Neural crest cell (in vitro differentiated cells): ENCODE measurements around the gene UNC13C. TPM values are rescaled to one million over a fixed set of nuclear protein-coding genes. Genes with fewer than 3 reads are reported as not detected.

Source experiments
- DNase-seq: peaks from one replicate; pipeline ENCODE4 v3.0.0; 2021; ENCODE audit warnings: low read depth, mixed read lengths, low spot score
- H3K27ac Mint-ChIP-seq: one replicate; pipeline ENCODE4 v1.8.0; 2021; ENCODE audit warnings: mild to moderate bottlenecking, mixed read lengths; ENCODE audit not compliant: unreplicated experiment
- H3K27me3 Mint-ChIP-seq: 2 replicates; pipeline ENCODE4 v1.8.0; 2021; ENCODE audit warnings: low read depth, mild to moderate bottlenecking, mixed read lengths
- H3K36me3 Mint-ChIP-seq: 2 replicates; pipeline ENCODE4 v1.8.0; 2021; ENCODE audit warnings: low read depth, mild to moderate bottlenecking, mixed read lengths
- H3K4me1 Mint-ChIP-seq: 2 replicates; pipeline ENCODE4 v1.8.0; 2021; ENCODE audit warnings: mixed read lengths
- H3K4me3 Mint-ChIP-seq: one replicate; pipeline ENCODE4 v1.8.0; 2021; ENCODE audit warnings: mild to moderate bottlenecking, mixed read lengths
- H3K9me3 Mint-ChIP-seq: 2 replicates; pipeline ENCODE4 v1.8.0; 2021; ENCODE audit warnings: mixed read lengths
- total RNA-seq: library from RNA; stranded (reverse); gene quantifications from 2 replicates; pipeline ENCODE4 v1.2.1, GENCODE V29; 2021
- TF ChIP-seq, protein P1 (sequence below): fragments of 200-600 bp; sonication (generic); conservative IDR thresholded peaks from 2 replicates; pipeline ENCODE4 v1.5.0; 2021; ENCODE audit warnings: antibody characterized with exemption, mild to moderate bottlenecking

The UNC13C gene
- total RNA-seq, 1 donor from 2014 or later, result 1.5 TPM

DNA sequence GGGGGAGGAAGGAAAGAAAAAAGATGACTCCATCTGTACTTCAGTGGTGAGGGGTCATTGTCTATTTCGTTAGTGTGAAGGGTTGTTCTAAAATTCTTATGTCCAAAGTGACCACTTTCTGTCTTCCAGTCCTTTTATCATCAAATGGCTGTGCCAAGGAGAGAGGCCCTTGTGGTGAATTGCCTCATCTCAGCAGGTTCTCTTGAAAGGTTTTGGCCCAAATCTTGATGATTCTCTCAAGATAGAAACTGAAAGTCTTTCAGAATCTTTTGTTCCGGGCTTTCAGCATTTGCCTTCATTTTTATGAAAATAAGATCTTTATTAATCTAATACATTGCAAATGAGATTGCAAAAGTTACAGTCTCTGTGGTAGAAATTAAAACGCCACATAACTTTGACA lies 642.7 kb downstream of the UNC13C start:
- Mint-ChIP-seq H3K27me3 (no peaks in the 10 kb centered on the region), H3K27ac (no peak overlapping the region), H3K4me1 (peaks cover 22% of the 10 kb centered on the region), H3K4me3 (no peak overlapping the region), H3K9me3 (no peaks in the 10 kb centered on the region), H3K36me3 (no peaks in the 10 kb centered on the region)
- DNase-seq, result no peak
- TF ChIP-seq, protein P1, sequence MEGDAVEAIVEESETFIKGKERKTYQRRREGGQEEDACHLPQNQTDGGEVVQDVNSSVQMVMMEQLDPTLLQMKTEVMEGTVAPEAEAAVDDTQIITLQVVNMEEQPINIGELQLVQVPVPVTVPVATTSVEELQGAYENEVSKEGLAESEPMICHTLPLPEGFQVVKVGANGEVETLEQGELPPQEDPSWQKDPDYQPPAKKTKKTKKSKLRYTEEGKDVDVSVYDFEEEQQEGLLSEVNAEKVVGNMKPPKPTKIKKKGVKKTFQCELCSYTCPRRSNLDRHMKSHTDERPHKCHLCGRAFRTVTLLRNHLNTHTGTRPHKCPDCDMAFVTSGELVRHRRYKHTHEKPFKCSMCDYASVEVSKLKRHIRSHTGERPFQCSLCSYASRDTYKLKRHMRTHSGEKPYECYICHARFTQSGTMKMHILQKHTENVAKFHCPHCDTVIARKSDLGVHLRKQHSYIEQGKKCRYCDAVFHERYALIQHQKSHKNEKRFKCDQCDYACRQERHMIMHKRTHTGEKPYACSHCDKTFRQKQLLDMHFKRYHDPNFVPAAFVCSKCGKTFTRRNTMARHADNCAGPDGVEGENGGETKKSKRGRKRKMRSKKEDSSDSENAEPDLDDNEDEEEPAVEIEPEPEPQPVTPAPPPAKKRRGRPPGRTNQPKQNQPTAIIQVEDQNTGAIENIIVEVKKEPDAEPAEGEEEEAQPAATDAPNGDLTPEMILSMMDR, result no peak

DNA sequence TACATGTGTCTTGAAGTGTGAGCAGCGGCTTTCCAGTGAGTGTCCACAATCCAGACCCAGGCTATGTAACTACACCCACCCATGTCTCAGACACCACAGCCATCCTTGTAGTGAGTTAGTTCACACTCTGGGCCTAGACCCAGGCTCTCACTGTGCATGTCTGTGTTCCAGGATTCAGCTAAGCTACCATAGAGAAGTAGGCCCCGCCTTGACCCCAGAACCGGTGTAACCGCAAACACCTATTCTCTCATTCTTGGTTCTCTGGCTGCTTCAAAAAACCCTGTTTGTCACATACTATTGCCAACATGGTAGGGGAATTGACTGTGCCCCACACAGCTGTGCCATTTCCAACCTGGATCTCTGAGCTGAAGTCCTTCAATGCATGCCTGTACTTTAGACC lies 657.9 kb downstream of the UNC13C start:
- Mint-ChIP-seq H3K27ac (no peak overlapping the region), H3K4me1 (no peaks in the 10 kb centered on the region), H3K9me3 (peaks cover 8% of the 10 kb centered on the region), H3K4me3 (no peak overlapping the region), H3K36me3 (peaks cover 3% of the 10 kb centered on the region), H3K27me3 (no peaks in the 10 kb centered on the region)
- DNase-seq, result no peak
- TF ChIP-seq, protein P1, result no peak

DNA sequence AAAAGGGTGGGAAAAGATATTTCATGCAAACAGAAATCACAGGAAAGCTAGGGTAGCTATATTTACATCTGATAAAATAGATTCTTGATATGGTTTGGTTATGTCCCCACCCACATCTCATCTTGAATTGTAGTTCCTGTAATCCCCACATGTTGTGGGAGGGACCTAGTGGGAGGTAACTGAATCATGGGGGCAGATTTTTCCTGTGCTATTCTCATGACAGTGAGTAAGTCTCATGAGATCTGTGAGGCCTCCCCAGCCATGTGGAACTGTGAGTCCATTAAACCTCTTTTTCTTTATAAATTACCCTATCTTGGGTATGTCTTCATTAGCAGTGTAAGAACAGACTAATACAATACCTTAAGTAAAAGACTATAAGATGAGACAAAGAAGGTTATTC lies 660.4 kb downstream of the UNC13C start:
- DNase-seq, result no peak

DNA sequence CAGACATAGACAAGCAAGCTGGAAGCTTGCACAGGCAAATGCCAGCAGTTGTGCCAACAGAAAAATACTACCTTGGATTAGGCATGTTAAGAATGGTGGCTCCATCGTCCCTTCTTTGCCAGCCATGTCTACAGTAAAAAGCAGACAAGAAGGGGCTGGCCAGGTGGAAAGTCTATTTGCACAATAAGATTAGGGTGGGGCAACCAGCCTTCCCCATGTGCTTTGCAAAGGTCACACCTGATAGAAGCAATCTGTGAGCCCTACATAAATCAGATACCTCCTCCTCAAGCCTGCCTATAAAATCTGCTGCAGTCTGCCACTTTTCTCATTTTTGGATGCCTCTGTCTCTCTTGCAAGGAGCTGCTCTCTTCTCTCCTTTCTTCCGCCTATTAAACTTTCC lies 662.6 kb downstream of the UNC13C start:
- H3K9me3 Mint-ChIP-seq, result peaks cover 8% of the 10 kb centered on the region
- no peak for DNase-seq
- H3K36me3 Mint-ChIP-seq, result peaks cover 3% of the 10 kb centered on the region
- H3K4me1 Mint-ChIP-seq, result no peaks in the 10 kb centered on the region
- no peaks in the 10 kb centered on the region for H3K27me3 Mint-ChIP-seq
- no peak overlapping the region for H3K27ac Mint-ChIP-seq
- no peak overlapping the region for H3K4me3 Mint-ChIP-seq
- TF ChIP-seq, protein P1, result no peak

More for the DNA sequence above, 660.4 kb downstream of the UNC13C start:
- TF ChIP-seq, protein P1, result no peak
- no peak overlapping the region for H3K4me3 Mint-ChIP-seq
- H3K4me1 Mint-ChIP-seq, result no peaks in the 10 kb centered on the region
- H3K27ac Mint-ChIP-seq, result no peak overlapping the region
- H3K36me3 Mint-ChIP-seq, result peaks cover 3% of the 10 kb centered on the region
- peaks cover 8% of the 10 kb centered on the region for H3K9me3 Mint-ChIP-seq
- H3K27me3 Mint-ChIP-seq, result no peaks in the 10 kb centered on the region

DNA sequence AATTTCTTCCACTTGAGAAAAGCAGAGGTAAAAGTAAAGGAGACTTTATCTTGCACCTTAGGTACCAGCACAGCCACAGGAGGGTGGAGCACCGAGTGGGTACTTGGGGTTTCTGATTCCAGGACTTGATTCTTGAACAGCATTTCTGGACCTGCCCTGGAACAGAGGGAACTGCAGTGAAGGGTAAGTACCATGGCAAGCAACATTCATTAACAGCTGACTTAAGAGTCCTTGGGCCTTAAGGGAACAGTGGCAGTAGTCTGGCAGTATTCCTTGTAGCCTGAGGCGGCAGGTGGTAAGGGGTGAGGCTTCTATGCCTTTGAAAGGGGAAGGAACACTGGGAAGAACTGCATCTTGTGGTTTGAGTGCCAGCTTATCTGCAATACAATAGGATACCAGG lies 666.6 kb downstream of the UNC13C start:
- peaks cover 3% of the 10 kb centered on the region for H3K9me3 Mint-ChIP-seq
- H3K4me1 Mint-ChIP-seq, result no peaks in the 10 kb centered on the region
- DNase-seq, result no peak
- no peaks in the 10 kb centered on the region for H3K27me3 Mint-ChIP-seq
- H3K27ac Mint-ChIP-seq, result no peak overlapping the region
- peaks cover 3% of the 10 kb centered on the region for H3K36me3 Mint-ChIP-seq
- H3K4me3 Mint-ChIP-seq, result no peak overlapping the region
- TF ChIP-seq, protein P1, result no peak

DNA sequence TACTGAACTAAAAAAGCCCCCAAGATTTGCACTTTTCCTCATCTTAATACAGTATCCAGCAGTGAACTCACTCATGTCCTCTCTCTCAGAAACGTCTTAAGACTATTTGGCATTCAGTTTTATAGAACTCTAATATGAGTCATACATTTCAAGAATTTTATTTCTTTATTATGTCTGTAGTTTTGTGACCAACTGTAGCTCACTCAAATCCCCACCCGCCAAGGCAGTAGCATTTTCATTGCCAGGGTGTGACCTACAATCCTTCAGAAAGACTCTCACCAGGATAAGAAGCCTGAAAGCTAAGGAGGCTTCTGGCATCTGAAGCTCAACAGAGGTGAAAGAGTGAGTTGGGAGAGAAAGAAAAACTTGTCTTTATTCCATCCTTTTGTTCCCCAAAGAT lies 681.4 kb downstream of the UNC13C start:
- H3K9me3 Mint-ChIP-seq, result no peaks in the 10 kb centered on the region
- H3K27ac Mint-ChIP-seq, result no peak overlapping the region
- DNase-seq, result no peak
- H3K4me3 Mint-ChIP-seq, result no peak overlapping the region
- no peaks in the 10 kb centered on the region for H3K4me1 Mint-ChIP-seq
- H3K27me3 Mint-ChIP-seq, result peaks cover 47% of the 10 kb centered on the region
- TF ChIP-seq, protein P1, result no peak
- H3K36me3 Mint-ChIP-seq, result no peaks in the 10 kb centered on the region
